Measurements from ENCODE around the gene MAP10.

MAP10 gene

GRCh38 chr1:232798920-232799319 lies 6.3 kb upstream of the MAP10 start:
- no peak for DNase-seq

GRCh38 chr1:232806186-232806510 lies 932 bp downstream of the MAP10 start:
- DNase-seq = no peak

- no peak for DNase-seq
Measured at GRCh38 chr1:232810856-232811255, 5.6 kb downstream of the MAP10 start.

GRCh38 chr1:232812560-232812959 lies 7.3 kb downstream of the MAP10 start:
- DNase-seq = no peak

- no peak for DNase-seq
Measured at GRCh38 chr1:232813097-232813496, 7.9 kb downstream of the MAP10 start.

GRCh38 chr1:232813760-232814159 lies 8.5 kb downstream of the MAP10 start:
- DNase-seq = no peak

- DNase-seq = no peak
Measured at GRCh38 chr1:232816324-232816723, 11.1 kb downstream of the MAP10 start.

GRCh38 chr1:232818040-232818439 lies 12.8 kb downstream of the MAP10 start:
- no peak for DNase-seq

- no peak for DNase-seq
Measured at GRCh38 chr1:232820431-232820830, 15.2 kb downstream of the MAP10 start.

GRCh38 chr1:232822530-232822929 lies 17.3 kb downstream of the MAP10 start:
- DNase-seq = no peak

GRCh38 chr1:232826318-232826717 lies 21.1 kb downstream of the MAP10 start:
- DNase-seq = no peak

- no peak for DNase-seq
Measured at GRCh38 chr1:232830661-232831060, 25.4 kb downstream of the MAP10 start.

- no peak for DNase-seq
Measured at GRCh38 chr1:232831895-232832294, 26.7 kb downstream of the MAP10 start.

- no peak for DNase-seq
Measured at GRCh38 chr1:232834066-232834465, 28.9 kb downstream of the MAP10 start.

- DNase-seq = no peak
Measured at GRCh38 chr1:232835166-232835565, 29.9 kb downstream of the MAP10 start.

GRCh38 chr1:232837087-232837486 lies 31.9 kb downstream of the MAP10 start:
- DNase-seq = no peak

GRCh38 chr1:232841823-232842565 lies 36.8 kb downstream of the MAP10 start:
- DNase-seq = no peak

GRCh38 chr1:232844791-232845190 lies 39.6 kb downstream of the MAP10 start:
- no peak for DNase-seq

- no peak for DNase-seq
Measured at GRCh38 chr1:232845406-232845955, 40.3 kb downstream of the MAP10 start.

GRCh38 chr1:232851532-232851931 lies 46.3 kb downstream of the MAP10 start:
- DNase-seq = no peak

- DNase-seq = peak; percentile 7
Measured at GRCh38 chr1:232853994-232854797, 49.0 kb downstream of the MAP10 start.

GRCh38 chr1:232854798-232855159 lies 49.6 kb downstream of the MAP10 start:
- DNase-seq = no peak

- DNase-seq = no peak
Measured at GRCh38 chr1:232856541-232856940, 51.3 kb downstream of the MAP10 start.
